Fibroblast of lung (primary cell): ENCODE results near the gene KCNJ6. TPM values are rescaled to one million over a fixed set of nuclear protein-coding genes. Genes with fewer than 3 reads are reported as not detected.

ENCODE experiments used
- DNase-seq, 2 donors: peaks; one replicate each; pipeline versions ENCODE4 v3.0.0 to v3.0.0-alpha.2; 2010; ENCODE audit warnings: low read depth in 2 of 2
- H2AFZ ChIP-seq: 2 replicates; pipeline ENCODE4 v1.5.1; 2012; ENCODE audit warnings: low read length, control low read depth, inconsistent platforms
- H3K27ac ChIP-seq: 2 replicates; pipeline ENCODE4 v1.5.1; 2011; ENCODE audit warnings: low read length, control low read depth; ENCODE audit not compliant: insufficient read depth
- H3K27me3 ChIP-seq: 2 replicates; pipeline ENCODE4 v1.5.1; 2011; ENCODE audit warnings: mild to moderate bottlenecking, low read length; ENCODE audit not compliant: control insufficient read depth, insufficient read depth
- H3K36me3 ChIP-seq: 2 replicates; pipeline ENCODE4 v1.5.1; 2011; ENCODE audit warnings: low read length; ENCODE audit not compliant: control insufficient read depth, insufficient read depth
- H3K4me1 ChIP-seq: 2 replicates; pipeline ENCODE4 v1.5.1; 2011; ENCODE audit warnings: low read length; ENCODE audit not compliant: control insufficient read depth, insufficient read depth; ENCODE audit errors: extremely low read depth
- H3K4me2 ChIP-seq: 2 replicates; pipeline ENCODE4 v1.5.1; 2011; ENCODE audit warnings: low read length, control low read depth; ENCODE audit not compliant: insufficient read depth; ENCODE audit errors: extremely low read depth
- H3K4me3 ChIP-seq, 4 experiments: fragments of 200-600 bp in 1 of 4; sonication (generic) in 1 of 4; replicated peaks in 1 of 4; 2 replicates each; pipeline ENCODE4 v1.5.1; 2011 to 2016; ENCODE audit warnings: low read length in 4 of 4, low read depth in 3 of 4, mild to moderate bottlenecking in 3 of 4, control low read depth in 2 of 4, inconsistent platforms in 1 of 4, mixed read lengths in 1 of 4; ENCODE audit not compliant: insufficient read depth in 1 of 4; ENCODE audit errors: control extremely low read depth in 1 of 4
- H3K79me2 ChIP-seq: 2 replicates; pipeline ENCODE4 v1.5.1; 2012; ENCODE audit warnings: mild to moderate bottlenecking, low read length, inconsistent platforms; ENCODE audit not compliant: control insufficient read depth, insufficient read depth
- H3K9ac ChIP-seq: 2 replicates; pipeline ENCODE4 v1.5.1; 2011; ENCODE audit warnings: mild to moderate bottlenecking, low read length, control low read depth; ENCODE audit not compliant: insufficient read depth
- H3K9me3 ChIP-seq: 2 replicates; pipeline ENCODE4 v1.5.1; 2012; ENCODE audit warnings: low read depth, low read length; ENCODE audit not compliant: control insufficient read depth, insufficient read depth
- H4K20me1 ChIP-seq: 2 replicates; pipeline ENCODE4 v1.5.1; 2011; ENCODE audit warnings: low read length; ENCODE audit not compliant: control insufficient read depth, insufficient read depth; ENCODE audit errors: extremely low read depth
- CTCF ChIP-seq, 2 donors: IDR thresholded peaks in 1 of 2; conservative IDR thresholded peaks in 1 of 2; 1 replicate in 1 of 2; 2 replicates in 1 of 2; pipeline ENCODE4 v1.5.1; 2011 to 2012; ENCODE audit warnings: low read length in 2 of 2, control low read depth in 1 of 2, inconsistent platforms in 1 of 2, low read depth in 1 of 2, mild to moderate bottlenecking in 1 of 2
- EZH2 ChIP-seq: IDR thresholded peaks from 2 replicates; pipeline ENCODE4 v1.5.1; 2012; ENCODE audit warnings: low read length, control low read depth, mild to moderate bottlenecking; ENCODE audit errors: missing control alignments
- polyA plus RNA-seq, 2 donors: library from polyadenylated mRNA; depleted of rRNA in 1 of 2; stranded (reverse) in 1 of 2; unstranded in 1 of 2; fragments of >200 nt; gene quantifications; 2 replicates each; pipeline ENCODE4 v1.2.1, GENCODE V29; 2011 to 2012; ENCODE audit warnings: missing spikeins in 1 of 2
- total RNA-seq: library from RNA; depleted of rRNA; stranded (reverse); fragments of >200 nt; gene quantifications from 2 replicates; pipeline ENCODE4 v1.2.1, GENCODE V29; 2014

KCNJ6 gene
- total and polyA plus RNA-seq, 2 donors (not counting 1 experiment from before 2014, with no cell fraction given): under 0.01 to 7.6 TPM

GRCh38 chr21:37659874-37660273 lies 256.4 kb downstream of the KCNJ6 start:
- no peaks in the 10 kb centered on the region for H3K36me3 ChIP-seq
- H3K27me3 ChIP-seq: no peaks in the 10 kb centered on the region
- H2AFZ ChIP-seq: no peak overlapping the region
- H3K4me2 ChIP-seq: no peak overlapping the region
- H3K4me3 ChIP-seq: no peak overlapping the region
- H3K9ac ChIP-seq: no peak overlapping the region
- TF ChIP-seq EZH2: no peak
- TF ChIP-seq CTCF (conservative IDR thresholded peaks at IDR 0.05 in 1 of 2, IDR thresholded peaks at IDR 0.05 in 1 of 2; ENCODE audit: low read depth in 1 of 2, low read length in 2 of 2): no peak
- no peaks in the 10 kb centered on the region for H3K79me2 ChIP-seq
- H4K20me1 ChIP-seq: no peaks in the 10 kb centered on the region
- H3K9me3 ChIP-seq: no peaks in the 10 kb centered on the region
- no peak overlapping the region for H3K27ac ChIP-seq
- no peak for DNase-seq
- H3K4me1 ChIP-seq: peaks cover 4% of the 10 kb centered on the region

GRCh38 chr21:37658817-37659458 lies 257.3 kb downstream of the KCNJ6 start:
- Histone ChIP-seq H4K20me1 (no peaks in the 10 kb centered on the region), H2AFZ (no peak overlapping the region), H3K79me2 (no peaks in the 10 kb centered on the region), H3K27ac (no peak overlapping the region), H3K4me1 (peaks cover 4% of the 10 kb centered on the region), H3K9ac (no peak overlapping the region), H3K4me2 (no peak overlapping the region), H3K36me3 (no peaks in the 10 kb centered on the region), H3K27me3 (no peaks in the 10 kb centered on the region), H3K9me3 (no peaks in the 10 kb centered on the region), H3K4me3 (no peak overlapping the region)
- peak; percentile 75 to 79 for DNase-seq
- TF ChIP-seq CTCF (conservative IDR thresholded peaks at IDR 0.05 in 1 of 2, IDR thresholded peaks at IDR 0.05 in 1 of 2; ENCODE audit: low read depth in 1 of 2, low read length in 2 of 2) (peak; percentile 27 to 29), EZH2 (no peak)

GRCh38 chr21:37658121-37658816 lies 258.0 kb downstream of the KCNJ6 start:
- Histone ChIP-seq H3K36me3 (no peaks in the 10 kb centered on the region), H2AFZ (no peak overlapping the region), H3K4me1 (peaks cover 4% of the 10 kb centered on the region), H3K79me2 (no peaks in the 10 kb centered on the region), H4K20me1 (no peaks in the 10 kb centered on the region), H3K9ac (no peak overlapping the region), H3K4me3 (no peak overlapping the region), H3K9me3 (no peaks in the 10 kb centered on the region), H3K27me3 (no peaks in the 10 kb centered on the region), H3K27ac (no peak overlapping the region), H3K4me2 (no peak overlapping the region)
- TF ChIP-seq EZH2 (no peak), CTCF (conservative IDR thresholded peaks at IDR 0.05 in 1 of 2, IDR thresholded peaks at IDR 0.05 in 1 of 2; ENCODE audit: low read depth in 1 of 2, low read length in 2 of 2) (no peak)
- DNase-seq: no peak
